Upper lobe of left lung (tissue), 6 donors: Measurements from ENCODE around the gene PPP1R11. TPM values are rescaled to one million over a fixed set of nuclear protein-coding genes. Genes with fewer than 3 reads are reported as not detected.
A peak's percentile ranks its signal among the peaks of the same experiment; 100 is the strongest.
"Not testable (repeated sequence)": the region's sequence is repeated elsewhere in the genome, so short reads cannot be mapped to it uniquely, and the experiment has no call there.

Source experiments
- ATAC-seq, 2 donors: fragments of 200-7000 bp; cut with Tn5 transposase; one replicate each; pipeline ENCODE4 v1.9.1; 2022; ENCODE audit warnings: mild to moderate bottlenecking in 2 of 2, moderate library complexity in 2 of 2; ENCODE audit not compliant: low FRiP score in 2 of 2
- DNase-seq, 2 donors: peaks; one replicate each; pipeline ENCODE4 v3.0.0-alpha.2; 2019 to 2020
- H3K27ac ChIP-seq, 4 donors: fragments of 200-600 bp; sonication (generic); one replicate each; pipeline ENCODE4 v1.5.1; 2016 to 2019
- H3K27me3 ChIP-seq, 4 donors: fragments of 200-600 bp; sonication (generic); one replicate each; pipeline ENCODE4 v1.5.1; 2017 to 2019
- H3K36me3 ChIP-seq, 4 donors: fragments of 200-600 bp; sonication (generic); one replicate each; pipeline ENCODE4 v1.5.1; 2016 to 2019
- H3K4me1 ChIP-seq, 4 donors: fragments of 200-600 bp; sonication (generic); one replicate each; pipeline ENCODE4 v1.5.1; 2018 to 2019
- H3K4me3 ChIP-seq, 4 donors: fragments of 200-600 bp; sonication (generic); one replicate each; pipeline ENCODE4 v1.5.1; 2017 to 2019; ENCODE audit warnings: mild to moderate bottlenecking in 2 of 4, moderate library complexity in 1 of 4
- H3K9me3 ChIP-seq, 4 donors: fragments of 200-600 bp; sonication (generic); one replicate each; pipeline ENCODE4 v1.5.1; 2018 to 2019
- CTCF ChIP-seq, 6 experiments: fragments of 450-650 bp in 4 of 6; fragments of 200-600 bp in 2 of 6; sonication (generic) in 2 of 6; IDR thresholded peaks; one replicate each; pipeline ENCODE4 v1.5.1; 2016 to 2019; ENCODE audit warnings: antibody characterized with exemption in 6 of 6
- EP300 ChIP-seq, 4 donors: sonication (generic); formaldehyde crosslinking; IDR thresholded peaks; one replicate each; pipeline ENCODE4 v1.5.1; 2017; ENCODE audit warnings: antibody characterized with exemption in 4 of 4, control low read depth in 2 of 4
- POLR2A ChIP-seq, 4 donors: fragments of 450-650 bp; IDR thresholded peaks; one replicate each; pipeline ENCODE4 v1.5.1; 2016 to 2017; ENCODE audit warnings: antibody characterized with exemption in 4 of 4, mild to moderate bottlenecking in 2 of 4
- POLR2AphosphoS5 ChIP-seq, 2 donors: sonication (generic); formaldehyde crosslinking; IDR thresholded peaks; one replicate each; pipeline ENCODE4 v1.5.1; 2017; ENCODE audit warnings: antibody characterized with exemption in 2 of 2
- WGBS, 2 donors: methylation state at CpG; one replicate each; pipeline ENCODE4 v1.1.5; 2017 to 2018; 5-methylcytosine and 5-hydroxymethylcytosine counted together
- total RNA-seq, 6 donors: library from RNA; depleted of rRNA in 4 of 6; stranded (reverse); fragments of >200 nt in 4 of 6; gene quantifications; one replicate each; pipeline versions ENCODE4 v1.1.0 to v1.2.1, GENCODE V29; 2016 to 2021
- donor health status: DM: no; HTN: no; CAD: no; lungs with moderate emphysema.
- donor health status: DM: no; HTN: yes; CAD: no; lungs with severe emphysema.

The PPP1R11 gene
- 10 to 100 TPM; 31.4 to 66.1 (median 42.7) TPM for total RNA-seq

GRCh38 chr6:30066577-30067459 is at the start of gene PPP1R11:
TSS of gene PPP1R11 (plus strand) at chr6:30067198. CDS start at chr6:30067411, 213 bp downstream.
- 0 to 1% methylated on average over 43 to 46 of the region's 46 CpGs for WGBS, 2 donors
- Histone ChIP-seq H3K27me3 (peaks cover 0 to 3% (median 0%) of the 10 kb centered on the region in 4 donors), H3K9me3 (no peaks in the 10 kb centered on the region), H3K4me1 (peaks cover 22 to 33% (median 28%) of the 10 kb centered on the region in 4 donors), H3K4me3 (peak within 1 kb of the TSS; percentile 65 to 83 (median 69)), H3K27ac (peak within 1 kb of the TSS; percentile 87 to 95 (median 92)), H3K36me3 (peaks cover 0 to 29% (median 21%) of the 10 kb centered on the region in 4 donors)
- TF ChIP-seq POLR2AphosphoS5 (IDR thresholded peaks at IDR 0.05) (peak; percentile 93), POLR2A (IDR thresholded peaks at IDR 0.05) (peak in 3 of 4 donors; percentile 65 to 91 (median 72)), CTCF (IDR thresholded peaks at IDR 0.05) (peak in 1 of 6 experiments; percentile 20), EP300 (IDR thresholded peaks at IDR 0.05) (peak in 1 of 4 donors; percentile 90)
- peak; percentile 94 to 100 for DNase-seq
- peak; percentile 98 to 100 for ATAC-seq

- TF ChIP-seq POLR2AphosphoS5 (IDR thresholded peaks at IDR 0.05) (no peak), CTCF (IDR thresholded peaks at IDR 0.05) (no peak), EP300 (IDR thresholded peaks at IDR 0.05) (no peak), POLR2A (IDR thresholded peaks at IDR 0.05) (no peak)
- Histone ChIP-seq H3K4me3 (no peak overlapping the region), H3K36me3 (peaks cover 0 to 7% (median 0%) of the 10 kb centered on the region in 4 donors), H3K9me3 (no peaks in the 10 kb centered on the region), H3K4me1 (no peaks in the 10 kb centered on the region), H3K27ac (no peak overlapping the region), H3K27me3 (no peaks in the 10 kb centered on the region)
- 95% methylated on average over 2 of the region's 2 CpGs; no CpG with 5 or more reads in 1 of the 2 donors for WGBS, 2 donors
- no peak for DNase-seq
- ATAC-seq: no peak
These were observed 47.2 kb upstream of the PPP1R11 start for GRCh38 chr6:30019819-30020218.

GRCh38 chr6:30020626-30021025 is 46.4 kb upstream of the PPP1R11 start:
- Histone ChIP-seq H3K4me1 (no peaks in the 10 kb centered on the region), H3K27me3 (no peaks in the 10 kb centered on the region), H3K27ac (no peak overlapping the region), H3K36me3 (peaks cover 0 to 7% (median 0%) of the 10 kb centered on the region in 4 donors), H3K4me3 (no peak overlapping the region), H3K9me3 (no peaks in the 10 kb centered on the region)
- TF ChIP-seq CTCF (IDR thresholded peaks at IDR 0.05): no peak
- TF ChIP-seq POLR2A (IDR thresholded peaks at IDR 0.05): no peak
- TF ChIP-seq EP300 (IDR thresholded peaks at IDR 0.05): no peak
- WGBS, 2 donors: 73 to 78% methylated on average over 1 of the region's 1 CpG
- DNase-seq: no peak
- ATAC-seq: no peak

GRCh38 chr6:30022189-30022588 is 44.8 kb upstream of the PPP1R11 start:
- Histone ChIP-seq H3K4me1 (no peaks in the 10 kb centered on the region), H3K27ac (no peak overlapping the region), H3K36me3 (peaks cover 0 to 7% (median 0%) of the 10 kb centered on the region in 4 donors), H3K4me3 (no peak overlapping the region), H3K27me3 (no peaks in the 10 kb centered on the region), H3K9me3 (no peaks in the 10 kb centered on the region)
- WGBS, 2 donors: 88 to 89% methylated on average over 3 of the region's 3 CpGs
- DNase-seq (no peak), ATAC-seq (no peak)
- TF ChIP-seq POLR2AphosphoS5 (IDR thresholded peaks at IDR 0.05): no peak

- ATAC-seq: not testable (repeated sequence)
These were observed 44.3 kb upstream of the PPP1R11 start for GRCh38 chr6:30022712-30023111.

More at GRCh38 chr6:30022712-30023111, 44.3 kb upstream of the PPP1R11 start:
- H3K9me3 ChIP-seq, H3K4me1 ChIP-seq, H3K27ac ChIP-seq, H3K27me3 ChIP-seq, H3K4me3 ChIP-seq, DNase-seq, H3K36me3 ChIP-seq: not testable (repeated sequence)
